NB4 (cell line): ENCODE data around the gene LHX1.

Experiments
- CTCF ChIP-seq: IDR thresholded peaks from one replicate; pipeline ENCODE4 v1.5.1; 2012; ENCODE audit warnings: low read depth, low read length
- MAX ChIP-seq: IDR thresholded peaks from 2 replicates; pipeline ENCODE4 v1.6.1; 2011; ENCODE audit warnings: low read depth, low read length
- MYC ChIP-seq: IDR thresholded peaks from 2 replicates; pipeline ENCODE4 v1.6.1; 2011; ENCODE audit warnings: low read depth, low read length
- POLR2A ChIP-seq: IDR thresholded peaks from 2 replicates; pipeline ENCODE4 v1.6.1; 2011; ENCODE audit warnings: mild to moderate bottlenecking; ENCODE audit not compliant: insufficient read length; ENCODE audit errors: extremely low read depth

DNA sequence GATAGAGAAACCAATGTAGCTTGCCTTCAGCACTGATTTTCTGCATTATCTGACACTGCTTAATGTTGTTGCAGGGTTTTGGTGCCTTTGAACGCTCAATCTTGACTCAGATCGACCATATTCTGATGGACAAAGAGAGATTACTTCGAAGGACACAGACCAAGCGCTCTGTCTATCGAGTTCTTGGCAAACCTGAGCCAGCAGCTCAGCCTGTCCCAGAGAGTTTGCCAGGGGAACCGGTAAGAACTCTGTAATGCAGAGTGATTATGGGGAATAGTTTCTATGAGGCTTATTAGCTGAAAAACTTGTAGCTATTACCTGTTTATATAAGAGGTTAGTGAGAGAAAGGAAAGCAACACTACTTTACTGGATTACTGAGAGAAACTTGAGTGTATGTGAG is 51.9 kb downstream of the LHX1 start:
- TF ChIP-seq POLR2A (no peak), CTCF (no peak), MAX (no peak), MYC (no peak)
